ENCODE measurements around the gene CDS2. TPM values are rescaled to one million over a fixed set of nuclear protein-coding genes. Genes with fewer than 3 reads are reported as not detected.
A peak's percentile ranks its signal among the peaks of the same experiment; 100 is the strongest.
"Not testable (repeated sequence)": the region's sequence is repeated elsewhere in the genome, so short reads cannot be mapped to it uniquely, and the experiment has no call there.

Gene CDS2
- total and polyA plus RNA-seq, 9 donors, result 15.6 to 20.9 (median 17.9) TPM

GRCh38 chr20:5092765-5093339 is 34.0 kb upstream of the CDS2 start:
- no peak for DNase-seq
- no CpG with 5 or more reads among the region's 4 CpGs for WGBS (ENCODE audit: insufficient coverage)
- Histone ChIP-seq H3K27me3 (ENCODE audit: control insufficient read depth, insufficient read depth, low read length) (no peaks in the 10 kb centered on the region), H3K9me3 (replicated peaks; ENCODE audit: control insufficient read depth, low read depth, low read length) (no peaks in the 10 kb centered on the region), H3K4me3 (ENCODE audit: low read length) (no peak overlapping the region), H3K36me3 (ENCODE audit: control insufficient read depth, insufficient read depth, low read length) (peaks cover 19% of the 10 kb centered on the region), H3K4me1 (ENCODE audit: control insufficient read depth, insufficient read depth, low read length) (no peaks in the 10 kb centered on the region), H3K27ac (ENCODE audit: low read length) (no peak overlapping the region)

- 72% methylated on average over 2 of the region's 3 CpGs for WGBS (ENCODE audit: insufficient coverage)
- H3K36me3 ChIP-seq (ENCODE audit: control insufficient read depth, insufficient read depth, low read length), result peaks cover 32% of the 10 kb centered on the region
Observed at GRCh38 chr20:5095454-5095853, 31.4 kb upstream of the CDS2 start.

GRCh38 chr20:5095931-5096330 is 30.9 kb upstream of the CDS2 start:
- Histone ChIP-seq H3K27ac (ENCODE audit: low read length) (no peak overlapping the region), H3K9me3 (replicated peaks; ENCODE audit: control insufficient read depth, low read depth, low read length) (no peaks in the 10 kb centered on the region), H3K27me3 (ENCODE audit: control insufficient read depth, insufficient read depth, low read length) (no peaks in the 10 kb centered on the region), H3K36me3 (ENCODE audit: control insufficient read depth, insufficient read depth, low read length) (peaks cover 34% of the 10 kb centered on the region), H3K4me1 (ENCODE audit: control insufficient read depth, insufficient read depth, low read length) (no peaks in the 10 kb centered on the region), H3K4me3 (ENCODE audit: low read length) (no peak overlapping the region)
- DNase-seq, result no peak
- 95% methylated on average over 3 of the region's 3 CpGs for WGBS (ENCODE audit: insufficient coverage)

More at GRCh38 chr20:5095454-5095853, 31.4 kb upstream of the CDS2 start:
- no peaks in the 10 kb centered on the region for H3K27me3 ChIP-seq (ENCODE audit: control insufficient read depth, insufficient read depth, low read length)
- no peaks in the 10 kb centered on the region for H3K9me3 ChIP-seq (replicated peaks; ENCODE audit: control insufficient read depth, low read depth, low read length)
- no peak overlapping the region for H3K27ac ChIP-seq (ENCODE audit: low read length)
- DNase-seq, result no peak
- no peaks in the 10 kb centered on the region for H3K4me1 ChIP-seq (ENCODE audit: control insufficient read depth, insufficient read depth, low read length)
- H3K4me3 ChIP-seq (ENCODE audit: low read length), result no peak overlapping the region

GRCh38 chr20:5096463-5096862 is 30.3 kb upstream of the CDS2 start:
- Histone ChIP-seq H3K4me3 (ENCODE audit: low read length) (no peak overlapping the region), H3K27me3 (ENCODE audit: control insufficient read depth, insufficient read depth, low read length) (no peaks in the 10 kb centered on the region), H3K4me1 (ENCODE audit: control insufficient read depth, insufficient read depth, low read length) (no peaks in the 10 kb centered on the region), H3K36me3 (ENCODE audit: control insufficient read depth, insufficient read depth, low read length) (peaks cover 36% of the 10 kb centered on the region), H3K9me3 (replicated peaks; ENCODE audit: control insufficient read depth, low read depth, low read length) (no peaks in the 10 kb centered on the region), H3K27ac (ENCODE audit: low read length) (no peak overlapping the region)
- WGBS (ENCODE audit: insufficient coverage), result no CpG with 5 or more reads among the region's 2 CpGs
- DNase-seq, result no peak

GRCh38 chr20:5099009-5099408 is 27.8 kb upstream of the CDS2 start:
- not testable (repeated sequence) for H3K27me3 ChIP-seq (ENCODE audit: control insufficient read depth, insufficient read depth, low read length)
- peaks cover 47% of the 10 kb centered on the region for H3K36me3 ChIP-seq (ENCODE audit: control insufficient read depth, insufficient read depth, low read length)

GRCh38 chr20:5099909-5100308 is 26.9 kb upstream of the CDS2 start:
- no CpG with 5 or more reads among the region's 3 CpGs for WGBS (ENCODE audit: insufficient coverage)

More at GRCh38 chr20:5099009-5099408, 27.8 kb upstream of the CDS2 start:
- not testable (repeated sequence) for H3K27ac ChIP-seq (ENCODE audit: low read length); DNase-seq; H3K4me3 ChIP-seq (ENCODE audit: low read length); H3K9me3 ChIP-seq (replicated peaks; ENCODE audit: control insufficient read depth, low read depth, low read length); H3K4me1 ChIP-seq (ENCODE audit: control insufficient read depth, insufficient read depth, low read length)
- WGBS (ENCODE audit: insufficient coverage), result no CpG with 5 or more reads among the region's 1 CpG

GRCh38 chr20:5100684-5101347 is 26.0 kb upstream of the CDS2 start:
- DNase-seq, result peak; percentile 55
- H3K4me1 ChIP-seq (ENCODE audit: control insufficient read depth, insufficient read depth, low read length), result no peaks in the 10 kb centered on the region
- peaks cover 60% of the 10 kb centered on the region for H3K36me3 ChIP-seq (ENCODE audit: control insufficient read depth, insufficient read depth, low read length)
- 24% methylated on average over 4 of the region's 9 CpGs for WGBS (ENCODE audit: insufficient coverage)
- H3K9me3 ChIP-seq (replicated peaks; ENCODE audit: control insufficient read depth, low read depth, low read length), result no peaks in the 10 kb centered on the region
- H3K27me3 ChIP-seq (ENCODE audit: control insufficient read depth, insufficient read depth, low read length), result no peaks in the 10 kb centered on the region
- no peak overlapping the region for H3K4me3 ChIP-seq (ENCODE audit: low read length)
- H3K27ac ChIP-seq (ENCODE audit: low read length), result no peak overlapping the region

More at GRCh38 chr20:5099909-5100308, 26.9 kb upstream of the CDS2 start:
- not testable (repeated sequence) for H3K27me3 ChIP-seq (ENCODE audit: control insufficient read depth, insufficient read depth, low read length); H3K4me3 ChIP-seq (ENCODE audit: low read length); DNase-seq; H3K27ac ChIP-seq (ENCODE audit: low read length); H3K4me1 ChIP-seq (ENCODE audit: control insufficient read depth, insufficient read depth, low read length); H3K9me3 ChIP-seq (replicated peaks; ENCODE audit: control insufficient read depth, low read depth, low read length)
- peaks cover 54% of the 10 kb centered on the region for H3K36me3 ChIP-seq (ENCODE audit: control insufficient read depth, insufficient read depth, low read length)

GRCh38 chr20:5104479-5104878 is 22.3 kb upstream of the CDS2 start:
- Histone ChIP-seq H3K27ac (ENCODE audit: low read length) (no peak overlapping the region), H3K4me3 (ENCODE audit: low read length) (no peak overlapping the region), H3K27me3 (ENCODE audit: control insufficient read depth, insufficient read depth, low read length) (no peaks in the 10 kb centered on the region), H3K4me1 (ENCODE audit: control insufficient read depth, insufficient read depth, low read length) (no peaks in the 10 kb centered on the region), H3K36me3 (ENCODE audit: control insufficient read depth, insufficient read depth, low read length) (peaks cover 69% of the 10 kb centered on the region), H3K9me3 (replicated peaks; ENCODE audit: control insufficient read depth, low read depth, low read length) (no peaks in the 10 kb centered on the region)
- no peak for DNase-seq
- no CpG with 5 or more reads among the region's 2 CpGs for WGBS (ENCODE audit: insufficient coverage)

- no peak overlapping the region for H3K4me3 ChIP-seq (ENCODE audit: low read length)
- no peak for DNase-seq
- 100% methylated on average over 1 of the region's 5 CpGs for WGBS (ENCODE audit: insufficient coverage)
- peaks cover 58% of the 10 kb centered on the region for H3K36me3 ChIP-seq (ENCODE audit: control insufficient read depth, insufficient read depth, low read length)
- H3K27me3 ChIP-seq (ENCODE audit: control insufficient read depth, insufficient read depth, low read length), result no peaks in the 10 kb centered on the region
- H3K4me1 ChIP-seq (ENCODE audit: control insufficient read depth, insufficient read depth, low read length), result peaks cover 7% of the 10 kb centered on the region
- no peak overlapping the region for H3K27ac ChIP-seq (ENCODE audit: low read length)
- H3K9me3 ChIP-seq (replicated peaks; ENCODE audit: control insufficient read depth, low read depth, low read length), result no peaks in the 10 kb centered on the region
Observed at GRCh38 chr20:5109276-5109675, 17.5 kb upstream of the CDS2 start.

- peaks cover 32% of the 10 kb centered on the region for H3K36me3 ChIP-seq (ENCODE audit: control insufficient read depth, insufficient read depth, low read length)
- no CpG with 5 or more reads among the region's 3 CpGs for WGBS (ENCODE audit: insufficient coverage)
- no peak for DNase-seq
- peaks cover 10% of the 10 kb centered on the region for H3K4me1 ChIP-seq (ENCODE audit: control insufficient read depth, insufficient read depth, low read length)
- H3K27ac ChIP-seq (ENCODE audit: low read length), result peak overlapping the region; percentile 94
- no peaks in the 10 kb centered on the region for H3K9me3 ChIP-seq (replicated peaks; ENCODE audit: control insufficient read depth, low read depth, low read length)
- peak overlapping the region; percentile 73 for H3K4me3 ChIP-seq (ENCODE audit: low read length)
- H3K27me3 ChIP-seq (ENCODE audit: control insufficient read depth, insufficient read depth, low read length), result no peaks in the 10 kb centered on the region
Observed at GRCh38 chr20:5113615-5113986, 13.2 kb upstream of the CDS2 start.

Measured in muscle of leg (tissue), 11 donors.